Astrocyte (in vitro differentiated cells and primary cell): ENCODE results near the gene UGT2A3.

Experiments used
- EZH2 ChIP-seq: IDR thresholded peaks from 2 replicates; pipeline ENCODE4 v1.6.1; 2012; ENCODE audit warnings: mild to moderate bottlenecking, low read length, inconsistent platforms; ENCODE audit not compliant: insufficient read depth
- TF ChIP-seq, protein P1 (sequence below): IDR thresholded peaks from 2 replicates; pipeline ENCODE4 v1.5.1; 2011; ENCODE audit warnings: low read depth, mild to moderate bottlenecking, inconsistent platforms, low read length, moderate library complexity; ENCODE audit not compliant: insufficient read depth

DNA sequence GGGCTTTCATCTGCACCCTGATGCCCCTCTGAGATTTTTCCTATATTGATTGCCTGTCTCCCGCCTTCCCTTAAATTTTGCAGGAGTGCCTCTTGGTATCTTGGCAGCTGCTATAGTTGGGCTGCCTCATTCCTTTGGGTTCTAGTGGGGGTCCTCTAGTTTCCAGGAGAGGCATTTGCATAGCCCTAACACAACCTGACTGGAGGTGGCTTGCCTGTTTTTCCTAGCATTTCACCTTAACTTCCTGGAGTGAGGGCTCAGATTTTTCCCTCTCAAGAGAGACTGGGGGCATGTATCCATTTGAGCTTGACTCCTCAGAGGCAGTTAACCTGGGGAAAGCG lies 46.0 kb downstream of the UGT2A3 start:
- TF ChIP-seq, protein P1, sequence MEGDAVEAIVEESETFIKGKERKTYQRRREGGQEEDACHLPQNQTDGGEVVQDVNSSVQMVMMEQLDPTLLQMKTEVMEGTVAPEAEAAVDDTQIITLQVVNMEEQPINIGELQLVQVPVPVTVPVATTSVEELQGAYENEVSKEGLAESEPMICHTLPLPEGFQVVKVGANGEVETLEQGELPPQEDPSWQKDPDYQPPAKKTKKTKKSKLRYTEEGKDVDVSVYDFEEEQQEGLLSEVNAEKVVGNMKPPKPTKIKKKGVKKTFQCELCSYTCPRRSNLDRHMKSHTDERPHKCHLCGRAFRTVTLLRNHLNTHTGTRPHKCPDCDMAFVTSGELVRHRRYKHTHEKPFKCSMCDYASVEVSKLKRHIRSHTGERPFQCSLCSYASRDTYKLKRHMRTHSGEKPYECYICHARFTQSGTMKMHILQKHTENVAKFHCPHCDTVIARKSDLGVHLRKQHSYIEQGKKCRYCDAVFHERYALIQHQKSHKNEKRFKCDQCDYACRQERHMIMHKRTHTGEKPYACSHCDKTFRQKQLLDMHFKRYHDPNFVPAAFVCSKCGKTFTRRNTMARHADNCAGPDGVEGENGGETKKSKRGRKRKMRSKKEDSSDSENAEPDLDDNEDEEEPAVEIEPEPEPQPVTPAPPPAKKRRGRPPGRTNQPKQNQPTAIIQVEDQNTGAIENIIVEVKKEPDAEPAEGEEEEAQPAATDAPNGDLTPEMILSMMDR: no peak
- TF ChIP-seq EZH2: no peak
